Spleen (tissue), 11 donors: ENCODE measurements around the gene MYRF. TPM values are rescaled to one million over a fixed set of nuclear protein-coding genes. Genes with fewer than 3 reads are reported as not detected.

Source experiments
- DNase-seq: peaks from one replicate; pipeline ENCODE4 v3.0.0-alpha.2; 2020
- H3K27ac ChIP-seq, 8 donors: fragments of 200-600 bp; sonication (generic) in 7 of 8; 1 replicate in 4 of 8; 2 replicates in 4 of 8; pipeline versions ENCODE4 v1.5.0 to v1.8.0; 2016 to 2021; ENCODE audit warnings: inconsistent platforms in 4 of 8, mild to moderate bottlenecking in 4 of 8, moderate library complexity in 1 of 8
- H3K27me3 ChIP-seq, 7 donors: fragments of 200-600 bp; sonication (generic) in 6 of 7; replicated peaks in 1 of 7; 1 replicate in 4 of 7; 2 replicates in 3 of 7; pipeline versions ENCODE4 v1.5.0 to v1.8.0; 2016 to 2021; ENCODE audit warnings: inconsistent platforms in 3 of 7, mild to moderate bottlenecking in 1 of 7
- H3K36me3 ChIP-seq, 6 donors: fragments of 200-600 bp; sonication (generic) in 5 of 6; 1 replicate in 4 of 6; 2 replicates in 2 of 6; pipeline versions ENCODE4 v1.5.0 to v1.8.0; 2016 to 2021; ENCODE audit warnings: inconsistent platforms in 2 of 6
- H3K4me1 ChIP-seq, 6 donors: fragments of 200-600 bp; sonication (generic) in 5 of 6; 1 replicate in 3 of 6; 2 replicates in 3 of 6; pipeline versions ENCODE4 v1.5.0 to v1.8.0; 2016 to 2021; ENCODE audit warnings: inconsistent platforms in 3 of 6
- H3K4me3 ChIP-seq, 8 donors: fragments of 200-600 bp; sonication (generic) in 7 of 8; 1 replicate in 4 of 8; 2 replicates in 4 of 8; pipeline versions ENCODE4 v1.5.0 to v1.8.0; 2016 to 2021; ENCODE audit warnings: inconsistent platforms in 4 of 8, mild to moderate bottlenecking in 4 of 8, moderate library complexity in 2 of 8
- H3K9me3 ChIP-seq, 8 donors: fragments of 200-600 bp; sonication (generic) in 7 of 8; 1 replicate in 4 of 8; 2 replicates in 4 of 8; pipeline versions ENCODE4 v1.5.0 to v1.8.0; 2016 to 2021; ENCODE audit warnings: inconsistent platforms in 4 of 8
- CTCF ChIP-seq, 11 experiments: fragments of 200-600 bp in 7 of 11; fragments of 450-650 bp in 4 of 11; sonication (generic) in 4 of 11; IDR thresholded peaks in 8 of 11; conservative IDR thresholded peaks in 3 of 11; 1 replicate in 7 of 11; 2 replicates in 4 of 11; pipeline versions ENCODE4 v1.4.0 to v1.8.0; 2016 to 2021; ENCODE audit warnings: antibody characterized with exemption in 11 of 11, inconsistent platforms in 4 of 11, mild to moderate bottlenecking in 1 of 11
- POLR2A ChIP-seq, 3 donors: fragments of 450-650 bp; IDR thresholded peaks; one replicate each; pipeline ENCODE4 v1.5.1; 2017; ENCODE audit warnings: antibody characterized with exemption in 3 of 3, mild to moderate bottlenecking in 1 of 3
- POLR2AphosphoS5 ChIP-seq, 3 donors: sonication (generic); formaldehyde crosslinking; IDR thresholded peaks; one replicate each; pipeline ENCODE4 v1.5.1; 2017; ENCODE audit warnings: antibody characterized with exemption in 3 of 3
- WGBS, 5 donors: extraction: QIAGEN DNeasy Blood & Tissue Kit in 3 of 5; methylation state at CpG; one replicate each; pipeline versions ENCODE4 v1.1.5 to v1.1.7; 2013 to 2018; 5-methylcytosine and 5-hydroxymethylcytosine counted together
- intact Hi-C: fragments of 100-400 bp; cut with DNase I; formaldehyde crosslinking; loops from one replicate; pipeline ENCODE4 v1.15.0; 2023; ENCODE audit warnings: low total_unique reads
- polyA plus RNA-seq, 3 donors: library from polyadenylated mRNA; stranded (reverse); fragments of 200-250 nt; gene quantifications; one replicate each; pipeline ENCODE4 v1.2.1, GENCODE V29; 2013
- total RNA-seq, 7 donors: library from RNA; depleted of rRNA in 3 of 7; stranded (reverse); fragments of >200 nt in 3 of 7; fragmentation: NEBNext Ultra II Directional in 4 of 7; extraction: Animal tissue kit (Norgen Biotek cat#: 25700) in 4 of 7; gene quantifications; one replicate each; pipeline versions ENCODE4 v1.1.0 to v1.2.1, GENCODE V29; 2016 to 2021
- donor health status: healthy with polysubstance abuse.
- donor health status: DM: no; HTN: no; CAD: no; lungs with moderate emphysema.
- donor health status: DM: no; HTN: no; CAD: no.
- donor health status: Bipolar disorder and iron deficiency.
- donor health status: healthy.
- donor health status: DM: no; HTN: no; CAD: no.
- donor health status: DM: yes; HTN: yes; CAD: no.

Gene MYRF
- total and polyA plus RNA-seq, 10 donors, result 0.15 to 1.5 (median 0.55) TPM

DNA sequence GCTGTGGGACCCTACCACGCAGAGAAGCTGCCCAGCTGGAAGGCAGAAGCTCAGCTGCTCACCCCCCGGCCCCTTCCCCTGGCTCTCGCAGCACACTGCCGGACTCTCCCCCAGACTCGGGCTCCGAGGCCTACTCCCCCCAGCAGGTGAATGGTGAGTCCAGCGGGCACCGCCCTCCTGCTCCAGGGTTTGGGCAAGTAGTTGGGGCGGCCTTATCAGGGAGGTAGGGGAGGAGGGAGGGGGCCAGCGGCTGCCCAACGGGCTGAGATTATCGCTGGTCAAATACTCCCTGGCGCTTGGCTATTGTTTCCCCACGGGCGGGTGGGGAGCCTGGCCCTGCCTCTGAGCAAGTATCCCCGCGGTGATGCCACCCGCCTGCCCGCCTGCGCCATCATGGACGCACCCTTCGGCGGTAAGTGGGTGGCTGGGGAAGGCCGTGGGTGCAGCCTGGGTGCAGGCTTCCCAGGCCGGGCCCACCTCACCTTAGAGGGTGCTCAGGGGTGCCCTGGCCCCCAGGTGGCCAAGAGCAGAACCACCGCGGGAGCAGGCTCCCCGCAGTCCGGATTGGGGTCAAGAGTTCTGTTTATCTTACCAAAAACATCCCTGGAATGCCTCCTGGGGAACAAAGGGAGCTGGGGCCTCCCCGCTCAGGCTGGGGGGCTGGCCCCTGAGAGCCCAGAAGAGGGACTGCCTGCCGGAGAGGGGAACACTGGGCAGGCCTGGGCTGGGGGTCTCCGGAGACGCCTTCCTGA is 16.9 kb downstream of the MYRF start:
- Histone ChIP-seq H3K9me3 (no peaks in the 10 kb centered on the region), H3K4me1 (peaks cover 0 to 13% (median 5%) of the 10 kb centered on the region in 6 donors), H3K27ac (no peak overlapping the region), H3K4me3 (no peak overlapping the region), H3K36me3 (no peaks in the 10 kb centered on the region), H3K27me3 (peaks cover 0 to 6% (median 0%) of the 10 kb centered on the region in 7 donors)
- intact Hi-C loops, result no loop called here
- WGBS, 5 donors, result 85 to 98% (median 87%) methylated on average over 21 to 33 of the region's 33 CpGs
- TF ChIP-seq POLR2A (IDR thresholded peaks at IDR 0.05) (no peak), POLR2AphosphoS5 (IDR thresholded peaks at IDR 0.05) (no peak), CTCF (IDR thresholded peaks at IDR 0.05 in 8 of 11, conservative IDR thresholded peaks at IDR 0.05 in 3 of 11) (no peak)
- no peak for DNase-seq

GRCh38 chr11:61769946-61770683 is 17.7 kb downstream of the MYRF start:
- no peak overlapping the region for H3K27ac ChIP-seq
- no peak for DNase-seq
- H3K4me1 ChIP-seq, result peaks cover 0 to 13% (median 5%) of the 10 kb centered on the region in 6 donors

GRCh38 chr11:61771195-61771894 is 18.9 kb downstream of the MYRF start:
- Histone ChIP-seq H3K9me3 (no peaks in the 10 kb centered on the region), H3K27me3 (peaks cover 0 to 3% (median 0%) of the 10 kb centered on the region in 7 donors), H3K36me3 (no peaks in the 10 kb centered on the region), H3K27ac (no peak overlapping the region), H3K4me3 (no peak overlapping the region), H3K4me1 (peaks cover 0 to 18% (median 6%) of the 10 kb centered on the region in 6 donors)
- no peak for DNase-seq
- intact Hi-C loops, result no loop called here
- 75 to 86% (median 82%) methylated on average over 12 to 15 of the region's 15 CpGs for WGBS, 5 donors
- TF ChIP-seq POLR2A (IDR thresholded peaks at IDR 0.05), result no peak

More at GRCh38 chr11:61769946-61770683, 17.7 kb downstream of the MYRF start:
- H3K36me3 ChIP-seq, result no peaks in the 10 kb centered on the region
- peaks cover 0 to under 1% (median 0%) of the 10 kb centered on the region in 7 donors for H3K27me3 ChIP-seq
- no peak for TF ChIP-seq POLR2AphosphoS5 (IDR thresholded peaks at IDR 0.05)
- TF ChIP-seq CTCF (IDR thresholded peaks at IDR 0.05 in 8 of 11, conservative IDR thresholded peaks at IDR 0.05 in 3 of 11), result no peak
- no peaks in the 10 kb centered on the region for H3K9me3 ChIP-seq
- H3K4me3 ChIP-seq, result no peak overlapping the region
- WGBS, 5 donors, result 90 to 94% (median 90%) methylated on average over 13 to 20 of the region's 20 CpGs
- intact Hi-C loops, result no loop called here

DNA sequence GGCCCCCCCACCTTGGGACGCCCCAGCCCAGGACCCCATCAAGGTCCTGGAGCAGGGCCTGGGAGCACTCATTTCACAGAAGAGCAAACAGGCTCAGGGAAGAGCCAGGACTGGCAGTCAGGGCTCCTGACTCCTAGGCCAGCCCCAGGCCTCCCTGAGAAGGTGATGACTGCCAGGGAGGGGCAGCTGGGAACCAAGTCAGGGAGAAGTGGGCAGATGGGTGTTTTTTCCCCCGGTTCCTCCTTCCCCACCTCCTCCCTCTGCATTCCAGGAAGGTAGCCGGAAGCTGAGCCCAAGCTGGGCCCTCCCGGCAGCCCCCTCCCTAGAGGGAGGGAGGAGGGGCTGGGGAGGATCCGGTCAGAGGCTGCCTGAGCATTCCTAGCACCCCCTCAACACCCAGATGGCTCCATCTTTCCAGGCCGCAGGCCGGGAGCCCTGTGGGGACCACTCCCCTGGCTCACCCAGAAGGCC is 19.6 kb downstream of the MYRF start:
- Histone ChIP-seq H3K27ac (peak overlapping the region in 1 of 8 donors; percentile 3), H3K9me3 (no peaks in the 10 kb centered on the region), H3K4me3 (no peak overlapping the region), H3K36me3 (no peaks in the 10 kb centered on the region), H3K4me1 (peaks cover 2 to 24% (median 11%) of the 10 kb centered on the region in 6 donors), H3K27me3 (peaks cover 0 to 9% (median 0%) of the 10 kb centered on the region in 7 donors)
- TF ChIP-seq POLR2AphosphoS5 (IDR thresholded peaks at IDR 0.05) (no peak), POLR2A (IDR thresholded peaks at IDR 0.05) (no peak), CTCF (IDR thresholded peaks at IDR 0.05 in 8 of 11, conservative IDR thresholded peaks at IDR 0.05 in 3 of 11) (no peak)
- DNase-seq, result no peak
- 49 to 71% (median 64%) methylated on average over 3 to 7 of the region's 7 CpGs for WGBS, 5 donors
- intact Hi-C loops, result no loop called here
